Vagina (tissue), 2 donors: ENCODE measurements around the gene FCHSD2. TPM values are rescaled to one million over a fixed set of nuclear protein-coding genes. Genes with fewer than 3 reads are reported as not detected.

Experiments used
- DNase-seq, 2 donors: peaks; one replicate each; pipeline ENCODE4 v3.0.0-alpha.2; 2017; ENCODE audit errors: extremely low spot score in 2 of 2
- H3K27ac ChIP-seq: fragments of 200-600 bp; sonication (generic); one replicate; pipeline ENCODE4 v1.5.1; 2019
- H3K27me3 ChIP-seq: fragments of 200-600 bp; sonication (generic); one replicate; pipeline ENCODE4 v1.5.1; 2019
- H3K36me3 ChIP-seq, 2 donors: fragments of 200-600 bp; sonication (generic); one replicate each; pipeline ENCODE4 v1.5.1; 2017 to 2019
- H3K4me1 ChIP-seq: fragments of 200-600 bp; sonication (generic); one replicate; pipeline ENCODE4 v1.5.1; 2019
- H3K4me3 ChIP-seq, 2 donors: fragments of 200-600 bp; sonication (generic); 1 replicate in 1 of 2; 2 replicates in 1 of 2; pipeline ENCODE4 v1.5.1; 2016 to 2019
- H3K9me3 ChIP-seq: fragments of 200-600 bp; sonication (generic); one replicate; pipeline ENCODE4 v1.5.1; 2019
- CTCF ChIP-seq, 3 experiments: fragments of 450-650 bp in 2 of 3; fragments of 200-600 bp in 1 of 3; sonication (generic) in 1 of 3; IDR thresholded peaks; one replicate each; pipeline ENCODE4 v1.5.1; 2017 to 2019; ENCODE audit warnings: antibody characterized with exemption in 3 of 3, mild to moderate bottlenecking in 2 of 3, moderate library complexity in 2 of 3
- POLR2A ChIP-seq, 2 donors: fragments of 450-650 bp; IDR thresholded peaks; one replicate each; pipeline ENCODE4 v1.6.1; 2017; ENCODE audit warnings: antibody characterized with exemption in 2 of 2, mild to moderate bottlenecking in 2 of 2, moderate library complexity in 2 of 2
- POLR2AphosphoS5 ChIP-seq, 2 donors: sonication (generic); formaldehyde crosslinking; IDR thresholded peaks; one replicate each; pipeline ENCODE4 v1.9.0; 2017; ENCODE audit warnings: antibody characterized with exemption in 2 of 2, mild to moderate bottlenecking in 2 of 2, low read depth in 1 of 2; ENCODE audit not compliant: insufficient read depth in 1 of 2
- intact Hi-C: fragments of 100-400 bp; cut with DNase I; formaldehyde crosslinking; loops from one replicate; pipeline ENCODE4 v1.15.1; 2023
- total RNA-seq: library from RNA; depleted of rRNA; stranded (reverse); fragments of >200 nt; gene quantifications from one replicate; pipeline ENCODE4 v1.2.3, GENCODE V29; 2016

FCHSD2 gene
- total RNA-seq, 1 donor from 2014 or later, result 15.7 TPM

GRCh38 chr11:73100578-73100977 is 41.5 kb downstream of the FCHSD2 start:
- intact Hi-C loops, result no loop called here
- Histone ChIP-seq H3K4me1 (peaks cover 2% of the 10 kb centered on the region), H3K27ac (no peak overlapping the region), H3K4me3 (no peak overlapping the region), H3K27me3 (no peaks in the 10 kb centered on the region), H3K9me3 (no peaks in the 10 kb centered on the region), H3K36me3 (no peaks in the 10 kb centered on the region)
- TF ChIP-seq POLR2A (IDR thresholded peaks at IDR 0.05), result no peak
- no peak for TF ChIP-seq CTCF (IDR thresholded peaks at IDR 0.05)
- TF ChIP-seq POLR2AphosphoS5 (IDR thresholded peaks at IDR 0.05; ENCODE audit: insufficient read depth in 1 of 2, low read depth in 1 of 2), result no peak
- DNase-seq, result no peak

GRCh38 chr11:73099512-73100266 is 42.4 kb downstream of the FCHSD2 start:
- Histone ChIP-seq H3K27ac (no peak overlapping the region), H3K27me3 (no peaks in the 10 kb centered on the region), H3K4me3 (no peak overlapping the region), H3K4me1 (peaks cover 11% of the 10 kb centered on the region), H3K9me3 (no peaks in the 10 kb centered on the region), H3K36me3 (no peaks in the 10 kb centered on the region)
- DNase-seq, result no peak
- no peak for TF ChIP-seq POLR2A (IDR thresholded peaks at IDR 0.05)
- TF ChIP-seq POLR2AphosphoS5 (IDR thresholded peaks at IDR 0.05; ENCODE audit: insufficient read depth in 1 of 2, low read depth in 1 of 2), result no peak
- no peak for TF ChIP-seq CTCF (IDR thresholded peaks at IDR 0.05)
- intact Hi-C loops, result no loop called here

- H3K4me3 ChIP-seq, result no peak overlapping the region
- no peaks in the 10 kb centered on the region for H3K36me3 ChIP-seq
- no peak for DNase-seq
- intact Hi-C loops, result no loop called here
- no peak overlapping the region for H3K27ac ChIP-seq
- H3K9me3 ChIP-seq, result no peaks in the 10 kb centered on the region
- H3K4me1 ChIP-seq, result peaks cover 11% of the 10 kb centered on the region
- TF ChIP-seq POLR2AphosphoS5 (IDR thresholded peaks at IDR 0.05; ENCODE audit: insufficient read depth in 1 of 2, low read depth in 1 of 2) (no peak), CTCF (IDR thresholded peaks at IDR 0.05) (no peak), POLR2A (IDR thresholded peaks at IDR 0.05) (no peak)
- no peaks in the 10 kb centered on the region for H3K27me3 ChIP-seq
These were observed 46.5 kb downstream of the FCHSD2 start for GRCh38 chr11:73095613-73096012.

GRCh38 chr11:73091521-73092305 is 50.4 kb downstream of the FCHSD2 start:
- H3K4me3 ChIP-seq, result no peak overlapping the region
- H3K27ac ChIP-seq, result no peak overlapping the region
- H3K9me3 ChIP-seq, result no peaks in the 10 kb centered on the region
- peaks cover 11% of the 10 kb centered on the region for H3K4me1 ChIP-seq
- TF ChIP-seq POLR2A (IDR thresholded peaks at IDR 0.05) (no peak), POLR2AphosphoS5 (IDR thresholded peaks at IDR 0.05; ENCODE audit: insufficient read depth in 1 of 2, low read depth in 1 of 2) (no peak), CTCF (IDR thresholded peaks at IDR 0.05) (no peak)
- no peaks in the 10 kb centered on the region for H3K27me3 ChIP-seq
- no peak for DNase-seq
- H3K36me3 ChIP-seq, result no peaks in the 10 kb centered on the region
- intact Hi-C loops, result no loop called here

DNA sequence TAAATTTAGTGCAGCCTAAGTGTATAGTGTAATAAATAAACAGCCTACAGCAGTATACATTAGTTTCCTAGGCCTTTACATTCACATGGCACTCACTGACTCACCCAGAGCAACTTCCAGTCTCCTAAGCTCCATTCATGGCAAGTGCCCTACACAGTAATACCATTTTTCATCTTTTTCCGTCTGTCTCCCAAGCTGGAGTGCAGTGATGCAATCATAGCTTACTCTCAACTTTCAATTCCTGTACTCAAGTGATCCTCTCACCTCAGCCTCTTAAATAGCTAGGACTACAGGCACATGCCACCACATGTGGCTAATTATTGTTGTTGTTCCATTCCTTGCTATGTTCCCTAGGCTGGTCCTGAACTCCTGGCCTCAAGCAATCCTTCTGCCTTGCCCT is 54.4 kb downstream of the FCHSD2 start:
- Histone ChIP-seq H3K4me1 (no peaks in the 10 kb centered on the region), H3K4me3 (no peak overlapping the region), H3K27me3 (no peaks in the 10 kb centered on the region), H3K36me3 (no peaks in the 10 kb centered on the region), H3K9me3 (no peaks in the 10 kb centered on the region), H3K27ac (no peak overlapping the region)
- no peak for DNase-seq
- intact Hi-C loops, result no loop called here
- TF ChIP-seq POLR2A (IDR thresholded peaks at IDR 0.05), result no peak
- TF ChIP-seq CTCF (IDR thresholded peaks at IDR 0.05), result no peak
- TF ChIP-seq POLR2AphosphoS5 (IDR thresholded peaks at IDR 0.05; ENCODE audit: insufficient read depth in 1 of 2, low read depth in 1 of 2), result no peak
